22Rv1 (cell line): ENCODE measurements around the gene LENG8.

ENCODE experiments used
- CTCF ChIP-seq: fragments of 450-650 bp; IDR thresholded peaks from 2 replicates; pipeline ENCODE4 v1.5.1; 2017; ENCODE audit warnings: mild to moderate bottlenecking
- ZFX ChIP-seq: fragments of 450-650 bp; IDR thresholded peaks from 2 replicates; pipeline ENCODE4 v1.6.1; 2017; ENCODE audit warnings: antibody characterized with exemption, borderline replicate concordance

GRCh38 chr19:54506079-54506478, 57.1 kb downstream of the LENG8 start:
- TF ChIP-seq CTCF (no peak), ZFX (no peak)
